ES-I3 (cell line): Measurements from ENCODE around the gene KCNIP1.

Source experiments
- H3K36me3 ChIP-seq: 2 replicates; pipeline ENCODE4 v1.6.1; 2013; ENCODE audit warnings: mild to moderate bottlenecking, low read length, control low read depth, moderate library complexity; ENCODE audit not compliant: insufficient read depth
- H3K4me1 ChIP-seq: 2 replicates; pipeline ENCODE4 v1.6.1; 2013; ENCODE audit warnings: mild to moderate bottlenecking, control low read depth, low read length; ENCODE audit not compliant: insufficient read depth
- H3K9ac ChIP-seq: 2 replicates; pipeline ENCODE4 v1.6.1; 2013; ENCODE audit warnings: low read depth, mild to moderate bottlenecking, low read length, moderate library complexity
- H3K9me3 ChIP-seq: 2 replicates; pipeline ENCODE4 v1.6.1; 2013; ENCODE audit warnings: mild to moderate bottlenecking, low read length, moderate library complexity; ENCODE audit not compliant: control insufficient read depth, insufficient read depth

Gene KCNIP1

DNA sequence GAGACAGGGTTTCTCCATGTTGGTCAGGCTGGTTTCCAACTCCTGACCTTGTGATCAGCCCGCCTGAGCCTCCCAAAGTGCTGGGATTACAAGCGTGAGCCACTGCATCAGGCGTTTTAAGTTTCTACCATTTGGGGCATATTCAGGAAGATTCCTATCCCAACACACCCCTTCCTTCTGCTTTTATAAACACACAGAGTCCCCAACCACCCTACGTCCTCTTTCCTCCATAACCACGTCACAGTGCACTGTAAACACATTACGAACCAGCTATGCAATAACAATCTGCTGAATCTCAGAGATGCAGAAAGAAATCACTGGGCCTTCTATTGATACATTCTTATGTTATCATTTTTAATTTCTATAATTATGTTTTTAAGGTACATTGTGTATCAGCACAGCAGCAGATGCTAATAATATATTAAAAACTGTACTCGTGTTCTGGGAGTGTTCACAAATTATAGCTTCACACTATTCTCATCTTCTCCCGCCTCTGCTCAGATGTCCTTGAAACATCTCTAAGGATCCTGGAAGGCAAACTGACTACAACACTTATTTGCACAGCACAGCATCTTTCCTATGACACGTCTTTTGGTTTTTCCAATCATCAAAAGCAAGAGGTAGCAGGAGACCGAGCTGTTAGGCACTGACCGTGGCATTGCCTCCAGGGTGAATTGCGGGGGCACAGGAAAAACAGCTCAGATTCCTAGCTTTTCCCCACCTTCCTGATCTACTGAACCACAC lies 60.2 kb downstream of the KCNIP1 start:
- H3K9ac ChIP-seq = no peak overlapping the region
- no peaks in the 10 kb centered on the region for H3K4me1 ChIP-seq
- no peaks in the 10 kb centered on the region for H3K36me3 ChIP-seq
- no peaks in the 10 kb centered on the region for H3K9me3 ChIP-seq

DNA sequence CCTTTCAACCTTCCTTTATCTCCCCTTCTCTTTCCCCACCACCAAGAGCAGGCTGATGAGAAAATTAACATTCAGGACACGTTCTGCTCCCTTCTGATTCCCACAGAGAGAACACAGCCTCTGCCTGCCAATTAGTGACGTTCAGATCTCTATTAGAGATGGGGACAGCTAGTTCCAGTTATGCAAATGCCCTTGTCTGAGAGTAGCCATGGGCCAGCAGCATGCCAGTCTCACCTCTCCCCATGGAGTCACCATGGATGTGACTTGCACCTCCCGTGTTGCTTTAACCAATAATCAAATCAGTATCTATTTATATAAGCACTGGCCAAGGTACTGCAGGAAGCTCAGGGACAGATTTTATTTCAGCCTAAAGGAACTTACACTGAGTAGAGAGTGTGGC lies 61.3 kb downstream of the KCNIP1 start:
- Histone ChIP-seq H3K9ac (no peak overlapping the region), H3K36me3 (no peaks in the 10 kb centered on the region), H3K4me1 (no peaks in the 10 kb centered on the region), H3K9me3 (no peaks in the 10 kb centered on the region)

DNA sequence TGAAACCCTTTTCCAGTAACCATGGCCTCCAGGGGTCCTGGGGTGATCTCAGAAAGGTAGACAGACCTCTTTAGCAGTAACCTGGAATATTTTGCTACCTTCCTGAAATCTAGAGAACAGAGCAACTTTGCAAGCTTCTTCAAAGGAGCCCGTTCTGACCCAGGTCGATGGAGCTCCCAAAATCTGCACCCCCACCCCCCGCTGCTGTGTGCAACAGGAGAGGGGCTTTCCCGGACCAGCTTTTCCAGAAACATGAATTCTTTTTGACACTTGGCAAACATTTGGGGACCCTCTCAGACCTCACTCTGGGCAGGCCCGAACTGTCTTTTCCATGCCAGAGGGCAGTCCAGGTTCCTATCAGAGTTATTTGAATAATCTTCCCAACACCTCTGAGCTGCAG lies 65.3 kb downstream of the KCNIP1 start:
- no peaks in the 10 kb centered on the region for H3K9me3 ChIP-seq
- H3K36me3 ChIP-seq = no peaks in the 10 kb centered on the region
- H3K9ac ChIP-seq = no peak overlapping the region
- 0 out of 2 replicates have a peak, but pooled peaks cover 12% of the 10 kb centered on the region for H3K4me1 ChIP-seq

DNA sequence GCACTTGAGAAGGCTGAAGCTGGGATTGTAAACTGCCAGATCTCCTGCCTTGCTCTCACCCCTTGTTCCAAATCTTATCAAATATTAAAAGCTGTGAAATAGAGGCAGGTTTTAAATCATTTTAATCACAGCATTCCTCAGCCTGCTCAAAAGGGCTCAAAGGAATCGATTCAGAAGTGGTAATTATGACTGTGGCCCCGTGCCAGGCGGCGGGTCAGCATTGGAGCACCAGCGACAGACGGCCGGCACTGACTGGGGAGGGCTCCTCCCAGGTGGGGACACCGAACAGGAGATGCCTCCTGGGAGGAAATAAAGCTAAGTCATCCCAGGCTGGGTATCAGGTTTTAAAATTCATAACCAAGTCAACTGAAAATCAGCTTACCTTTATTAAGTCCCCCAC lies 66.7 kb downstream of the KCNIP1 start:
- no peaks in the 10 kb centered on the region for H3K9me3 ChIP-seq
- H3K4me1 ChIP-seq = 0 out of 2 replicates have a peak, but pooled peaks cover 12% of the 10 kb centered on the region
- no peak overlapping the region for H3K9ac ChIP-seq
- no peaks in the 10 kb centered on the region for H3K36me3 ChIP-seq

DNA sequence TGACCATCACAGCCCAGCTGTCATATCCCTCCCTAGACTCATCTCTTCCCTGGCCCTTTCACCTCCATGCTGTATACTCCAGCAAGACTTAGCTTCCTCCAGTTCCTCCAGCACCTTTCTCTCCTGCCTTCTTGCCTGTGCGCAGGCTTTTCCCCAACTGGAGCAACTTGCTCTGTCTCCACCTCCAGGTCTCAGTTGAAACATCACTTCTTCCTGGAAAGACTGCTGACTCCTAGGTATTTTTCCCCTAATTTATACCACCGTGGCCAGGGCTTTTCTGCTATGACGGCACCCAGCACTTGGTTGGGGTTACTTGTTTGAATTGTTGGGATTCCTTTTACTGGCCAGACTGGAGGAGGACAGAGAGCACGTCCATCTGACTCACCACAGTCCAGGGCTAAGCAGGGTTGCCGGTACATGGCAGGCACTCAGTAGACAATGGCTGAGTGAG lies 67.5 kb downstream of the KCNIP1 start:
- H3K9ac ChIP-seq = no peak overlapping the region

DNA sequence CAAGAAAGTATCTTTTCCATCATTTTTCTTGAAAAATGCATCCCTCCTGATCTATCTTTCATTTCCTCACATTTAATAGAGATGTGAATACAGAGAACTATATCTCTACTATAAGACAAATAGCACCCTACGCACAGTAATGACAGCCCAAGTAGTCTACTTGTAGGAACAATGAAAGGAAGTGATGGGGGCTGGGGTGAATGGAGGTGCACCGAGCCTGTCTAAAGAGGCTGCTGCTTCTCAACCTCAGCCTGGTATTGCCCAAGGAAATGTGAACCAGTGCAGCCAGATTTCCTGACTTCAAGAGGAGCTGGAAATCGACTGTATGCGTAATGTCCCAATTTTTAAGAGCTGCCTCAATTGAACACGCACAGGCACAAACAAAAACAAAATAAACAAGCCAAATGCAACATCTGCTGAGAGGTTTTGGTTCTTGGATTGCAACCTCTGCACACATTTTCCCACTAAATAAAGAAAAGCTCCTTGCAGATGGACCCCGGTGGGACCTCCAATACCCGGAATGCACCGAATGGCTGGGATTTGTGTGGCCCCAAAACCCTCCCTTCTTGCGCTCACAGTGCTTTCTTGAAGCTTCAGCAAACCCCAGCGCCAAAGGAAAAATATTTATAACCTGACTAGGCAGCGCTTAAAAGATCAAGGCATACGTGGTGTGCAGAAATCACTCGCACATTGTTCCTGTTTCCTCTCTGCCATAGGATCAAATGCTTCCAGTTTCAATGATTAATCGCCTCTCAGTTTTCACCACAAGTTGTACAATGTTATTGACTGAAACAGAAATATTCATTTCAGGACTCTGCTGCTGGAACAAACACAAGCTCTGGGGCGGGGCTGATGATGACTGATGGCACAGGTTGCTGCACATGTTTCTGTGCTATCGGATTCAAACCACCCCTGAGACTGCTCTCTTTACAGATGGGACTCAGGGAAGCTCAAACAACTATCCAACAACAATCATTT lies 68.3 kb downstream of the KCNIP1 start:
- no peaks in the 10 kb centered on the region for H3K9me3 ChIP-seq
- H3K9ac ChIP-seq = no peak overlapping the region
- H3K36me3 ChIP-seq = no peaks in the 10 kb centered on the region
- H3K4me1 ChIP-seq = 0 out of 2 replicates have a peak, but pooled peaks cover 12% of the 10 kb centered on the region

More for the DNA sequence above, 67.5 kb downstream of the KCNIP1 start:
- H3K36me3 ChIP-seq = no peaks in the 10 kb centered on the region
- no peaks in the 10 kb centered on the region for H3K9me3 ChIP-seq
- H3K4me1 ChIP-seq = 0 out of 2 replicates have a peak, but pooled peaks cover 12% of the 10 kb centered on the region

DNA sequence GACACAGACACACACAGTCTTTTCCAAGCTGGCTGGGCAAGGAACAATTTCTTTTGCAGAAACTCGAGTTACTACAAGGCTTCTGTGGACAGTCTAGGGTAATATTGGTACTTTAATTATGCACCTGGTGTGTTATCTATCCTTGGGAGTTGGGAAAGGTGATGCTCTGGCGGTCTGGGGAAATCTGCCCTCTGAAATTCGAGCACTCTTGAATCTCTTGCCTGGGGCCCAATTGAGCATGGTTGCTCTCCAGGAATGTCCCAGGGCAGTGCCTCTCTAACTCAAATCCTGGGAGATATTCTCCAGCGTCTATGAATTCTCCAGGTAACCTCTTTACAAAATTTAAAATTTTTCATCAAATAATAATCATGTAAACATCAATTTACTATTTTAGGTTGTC lies 69.3 kb downstream of the KCNIP1 start:
- no peaks in the 10 kb centered on the region for H3K36me3 ChIP-seq

DNA sequence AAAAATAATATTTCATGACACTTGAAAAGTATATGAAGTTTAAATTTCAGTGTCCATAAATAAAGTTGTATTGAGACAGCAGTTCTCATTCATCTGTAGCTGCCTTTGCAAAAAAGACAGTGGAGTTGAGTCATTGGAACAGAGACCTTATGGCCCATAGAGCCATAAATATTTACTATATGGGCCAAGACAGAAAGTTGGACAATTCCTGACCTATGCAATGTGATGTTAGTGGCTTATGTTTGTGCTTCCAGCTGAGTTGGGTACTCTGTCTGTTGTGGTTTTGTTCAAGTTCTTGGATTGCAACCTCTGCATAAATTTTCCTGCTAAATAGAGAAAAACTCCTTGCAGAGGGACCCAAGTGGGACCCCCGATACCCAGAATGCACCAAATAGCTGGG lies 69.8 kb downstream of the KCNIP1 start:
- Histone ChIP-seq H3K9ac (no peak overlapping the region), H3K36me3 (no peaks in the 10 kb centered on the region), H3K9me3 (no peaks in the 10 kb centered on the region), H3K4me1 (0 out of 2 replicates have a peak, but pooled peaks cover 12% of the 10 kb centered on the region)

More for the DNA sequence above, 69.3 kb downstream of the KCNIP1 start:
- no peak overlapping the region for H3K9ac ChIP-seq
- H3K9me3 ChIP-seq = no peaks in the 10 kb centered on the region
- 0 out of 2 replicates have a peak, but pooled peaks cover 12% of the 10 kb centered on the region for H3K4me1 ChIP-seq

DNA sequence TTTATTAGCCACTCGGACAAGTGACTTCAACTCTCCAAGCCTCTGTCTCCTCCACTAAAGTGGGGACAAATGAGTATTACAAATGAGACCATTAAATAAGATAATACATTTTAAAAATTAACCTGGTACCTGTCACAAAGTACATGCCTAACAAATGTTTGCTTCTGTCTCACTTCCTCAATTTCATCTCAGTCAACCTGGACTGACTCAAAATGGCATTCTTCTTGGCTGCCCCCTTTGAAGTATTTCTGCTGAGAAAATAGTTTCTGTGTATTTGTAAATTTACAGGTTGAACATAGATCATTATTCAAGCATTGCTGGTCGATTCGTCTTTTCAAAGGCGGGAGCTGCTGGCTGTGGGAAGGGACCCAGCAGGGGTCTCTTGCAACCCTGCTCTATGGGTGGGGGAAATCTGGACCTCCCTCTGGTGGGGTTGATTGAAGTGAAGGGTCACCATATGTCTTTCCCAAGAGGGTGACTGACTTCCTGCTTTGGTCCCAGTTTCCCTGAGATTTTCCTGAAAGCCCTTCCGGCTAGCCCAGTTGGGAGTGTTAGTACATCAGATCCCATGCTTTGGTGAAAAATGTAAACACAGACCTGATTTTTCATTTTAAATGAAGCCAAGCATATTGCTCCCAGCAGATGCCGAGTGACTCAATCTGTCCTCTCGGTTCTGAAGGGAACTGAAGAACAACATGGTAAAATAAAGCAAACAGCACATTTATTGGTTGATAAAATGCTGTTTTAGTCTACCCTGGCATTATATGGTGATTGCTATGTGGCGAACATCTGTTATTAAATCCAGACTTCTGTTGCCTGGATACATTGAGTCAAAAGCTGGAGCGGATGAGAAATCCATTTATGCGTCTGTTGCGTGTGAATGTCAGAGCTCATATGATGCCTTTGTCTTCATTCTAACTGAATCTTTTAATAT lies 73.0 kb downstream of the KCNIP1 start:
- Histone ChIP-seq H3K4me1 (0 out of 2 replicates have a peak, but pooled peaks cover 6% of the 10 kb centered on the region), H3K9me3 (no peaks in the 10 kb centered on the region), H3K9ac (no peak overlapping the region), H3K36me3 (no peaks in the 10 kb centered on the region)

DNA sequence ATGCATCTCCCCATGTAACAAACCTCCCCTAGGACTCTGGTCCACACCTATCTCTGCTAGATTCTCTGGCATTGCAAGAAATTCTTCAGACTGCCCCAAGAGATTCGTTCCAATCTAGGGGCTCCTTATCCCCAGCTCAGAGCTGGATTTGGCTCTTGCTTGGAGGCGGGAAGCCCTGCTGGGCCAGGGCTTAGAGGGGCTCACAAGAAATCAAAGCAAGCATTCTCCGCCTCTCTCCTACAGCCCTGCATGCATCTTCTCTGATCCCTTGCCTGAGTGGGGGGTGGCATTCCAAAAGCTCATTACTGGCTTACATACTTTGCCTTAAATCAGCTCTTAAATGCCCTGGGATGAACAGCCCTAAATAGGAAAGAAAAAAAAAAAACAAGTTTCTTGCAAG lies 75.8 kb downstream of the KCNIP1 start:
- H3K36me3 ChIP-seq = no peaks in the 10 kb centered on the region

DNA sequence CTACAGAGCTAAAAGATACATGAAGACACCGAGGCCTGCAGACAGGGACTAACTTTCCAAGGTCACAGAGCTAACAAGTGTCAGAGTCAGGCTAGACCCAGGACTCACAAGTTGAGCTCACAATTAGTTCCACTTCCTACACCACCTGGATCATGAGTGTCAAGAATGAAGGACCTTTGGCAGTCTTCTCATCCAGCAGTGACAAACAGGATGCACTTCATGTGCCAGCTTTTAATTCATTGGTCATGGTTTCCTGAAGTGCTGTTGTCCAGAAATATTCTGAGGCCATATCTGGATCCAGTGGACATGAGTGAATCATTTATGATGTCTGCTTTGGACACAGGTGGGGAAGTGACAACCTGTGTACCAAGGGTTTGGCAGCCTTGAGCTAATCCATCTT lies 77.4 kb downstream of the KCNIP1 start:
- peaks cover 9% of the 10 kb centered on the region; the same call in 1 of the 2 replicates for H3K4me1 ChIP-seq
- no peaks in the 10 kb centered on the region for H3K36me3 ChIP-seq
- H3K9me3 ChIP-seq = no peaks in the 10 kb centered on the region
- H3K9ac ChIP-seq = no peak overlapping the region

More for the DNA sequence above, 75.8 kb downstream of the KCNIP1 start:
- H3K4me1 ChIP-seq = peaks cover 2% of the 10 kb centered on the region; the same call in 1 of the 2 replicates
- H3K9ac ChIP-seq = no peak overlapping the region
- no peaks in the 10 kb centered on the region for H3K9me3 ChIP-seq

DNA sequence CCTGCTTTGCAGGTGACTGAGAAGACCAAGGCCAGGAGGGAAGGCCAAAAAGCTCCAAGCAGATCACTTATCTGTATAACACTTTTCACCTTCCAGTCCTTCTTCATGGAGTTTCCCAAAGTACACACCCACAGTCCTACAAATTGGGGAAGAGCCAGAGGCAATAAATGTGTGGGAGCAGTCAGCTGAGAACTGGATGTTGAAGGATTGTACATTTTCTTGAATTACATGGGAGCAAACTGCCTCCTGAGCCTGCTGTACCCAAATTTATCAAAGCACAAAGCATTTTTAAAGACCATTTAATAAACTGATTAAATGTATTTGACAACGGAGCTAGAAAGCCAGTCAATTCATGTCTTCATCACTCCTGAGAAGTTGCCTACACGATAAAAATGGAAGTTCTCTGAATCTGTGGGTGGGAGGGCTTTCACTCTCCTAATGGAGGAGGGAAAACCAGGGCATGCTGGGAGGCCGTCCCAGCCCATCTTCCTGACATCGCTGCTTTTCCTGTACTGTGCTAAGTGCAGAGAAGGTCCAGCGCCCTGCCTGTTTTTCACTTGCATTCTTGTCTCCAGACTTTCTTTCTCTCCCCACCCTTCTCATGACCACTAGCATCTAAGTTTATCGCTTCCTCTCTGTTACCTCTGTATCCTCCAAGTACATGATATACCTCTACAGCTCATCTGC lies 79.0 kb downstream of the KCNIP1 start:
- Histone ChIP-seq H3K9ac (no peak overlapping the region), H3K9me3 (no peaks in the 10 kb centered on the region), H3K36me3 (no peaks in the 10 kb centered on the region), H3K4me1 (peaks cover 9% of the 10 kb centered on the region; the same call in 1 of the 2 replicates)

DNA sequence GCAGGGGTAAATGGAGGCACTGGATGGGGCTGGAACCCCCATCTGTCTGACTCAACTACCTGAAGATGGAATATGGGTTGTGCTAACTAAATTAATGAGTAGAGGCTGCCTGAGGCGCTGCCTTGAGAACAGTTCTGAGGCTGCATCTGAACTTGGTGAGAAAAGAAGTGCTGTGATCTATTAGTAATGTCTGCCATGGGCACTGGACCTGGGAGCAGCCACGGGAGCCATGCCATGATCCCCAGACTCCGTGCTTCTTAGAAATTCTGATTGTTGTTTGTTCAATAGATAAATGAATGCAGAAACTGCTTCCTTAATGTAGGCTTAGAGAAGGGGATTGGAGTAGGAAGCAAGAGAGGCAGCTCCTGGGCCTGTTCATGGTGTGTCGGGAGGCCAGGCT lies 80.2 kb downstream of the KCNIP1 start:
- H3K36me3 ChIP-seq = no peaks in the 10 kb centered on the region
- H3K9me3 ChIP-seq = no peaks in the 10 kb centered on the region

More for the DNA sequence above, 80.2 kb downstream of the KCNIP1 start:
- H3K9ac ChIP-seq = no peak overlapping the region
- peaks cover 9% of the 10 kb centered on the region; the same call in 1 of the 2 replicates for H3K4me1 ChIP-seq
